ENCODE measurements around the gene CA4.

The CA4 gene

GRCh38 chr17:60127068-60128064 is 22.4 kb upstream of the CA4 start:
- no peak overlapping the region for H3K27ac ChIP-seq (ENCODE audit: extremely low read depth, low read depth, low read length)
- peaks cover 0 to 3% of the 10 kb centered on the region in 2 experiments; a peak in 1 of 3 replicates for H3K36me3 ChIP-seq (ENCODE audit: control insufficient read depth in 2 of 2, insufficient read depth in 1 of 2, low read length in 2 of 2)
- no peak overlapping the region for H3K4me3 ChIP-seq (ENCODE audit: low read depth, low read length)
- no peaks in the 10 kb centered on the region for H3K4me1 ChIP-seq (ENCODE audit: control insufficient read depth, insufficient read depth, low read length)
- POLR2A ChIA-PET = interaction anchor here (1.0 kb wide), 1 partner anchor 15 kb away, joined by 4 read pairs; no protein-coding TSS in a partner anchor
- H3K9me3 ChIP-seq (ENCODE audit: control insufficient read depth, insufficient read depth, low read depth, low read length) = no peaks in the 10 kb centered on the region
- CTCF ChIA-PET = interaction anchor here (0.7 to 2.5 kb wide), 2 partner anchors 15 to 514 kb away, joined by 3 to 16 read pairs; no protein-coding TSS in a partner anchor
- TF ChIP-seq GLIS1 (tag by site-specific recombination; IDR thresholded peaks at IDR 0.05) (peak; percentile 77), WT1 (tag by site-specific recombination; IDR thresholded peaks at IDR 0.05) (no peak), ZNF266 (tag by site-specific recombination; IDR thresholded peaks at IDR 0.05; ENCODE audit: low read depth) (no peak), KLF16 (tag by site-specific recombination; IDR thresholded peaks at IDR 0.05) (no peak)

DNA sequence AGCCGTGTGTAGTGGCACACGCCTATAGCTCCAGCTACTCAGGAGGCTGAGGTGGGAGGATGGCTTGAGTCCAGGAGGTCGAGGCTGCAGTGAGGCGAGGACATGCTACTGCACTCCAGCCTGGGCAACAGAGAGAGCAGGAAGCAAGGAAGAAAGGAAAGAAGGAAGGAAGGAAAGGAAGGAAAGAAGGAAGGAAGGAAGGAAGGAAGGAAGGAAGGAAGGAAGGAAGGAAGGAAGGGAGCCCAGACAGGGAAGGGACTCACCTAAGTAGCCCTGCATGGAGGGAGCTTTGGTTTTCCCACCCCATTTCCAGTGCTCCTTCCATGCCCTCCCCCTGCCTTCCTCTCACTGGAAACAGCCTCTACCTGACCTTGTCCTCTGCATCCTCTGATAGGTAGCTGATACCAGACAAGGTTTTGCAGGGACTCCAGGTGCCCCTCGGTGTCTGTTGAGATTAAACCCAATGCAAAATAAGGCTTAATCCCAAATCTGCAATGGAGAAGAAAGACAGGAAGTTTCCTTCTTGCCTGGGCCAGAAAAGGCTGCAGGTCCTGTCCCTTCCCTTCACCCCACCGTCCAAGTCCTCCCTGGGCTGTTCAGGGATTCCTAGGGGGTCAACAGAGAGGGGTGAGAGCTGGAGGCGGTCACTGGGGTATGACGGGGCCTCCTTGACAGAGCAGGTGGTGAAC is 21.5 kb upstream of the CA4 start:
- no peak overlapping the region for H3K27ac ChIP-seq (ENCODE audit: extremely low read depth, low read depth, low read length)
- POLR2A ChIA-PET = interaction anchor here (1.0 kb wide), 1 partner anchor 14 kb away, joined by 4 read pairs; no protein-coding TSS in a partner anchor
- CTCF ChIA-PET = interaction anchor here (0.6 to 2.5 kb wide), 2 partner anchors 14 to 511 kb away, joined by 3 to 16 read pairs; no protein-coding TSS in a partner anchor

GRCh38 chr17:60129164-60129563 is 20.6 kb upstream of the CA4 start:
- POLR2A ChIA-PET = interaction anchor here (0.7 kb wide), 1 partner anchor 14 kb away, joined by 7 read pairs; no protein-coding TSS in a partner anchor
- TF ChIP-seq ZNF529 (tag by site-specific recombination; IDR thresholded peaks at IDR 0.05; ENCODE audit: insufficient replicate concordance) = no peak
- TF ChIP-seq ZNF664 (tag by site-specific recombination; IDR thresholded peaks at IDR 0.05) = peak; percentile 53; the same call in 1 of the 2 replicates
- TF ChIP-seq ZNF843 (tag by site-specific recombination; IDR thresholded peaks at IDR 0.05) = no peak
- no peak for TF ChIP-seq ZNF404 (tag by site-specific recombination; IDR thresholded peaks at IDR 0.05)
- CTCF ChIA-PET = interaction anchor here (2.5 kb wide), 1 partner anchor 13 kb away, joined by 16 read pairs; no protein-coding TSS in a partner anchor
- Histone ChIP-seq H3K36me3 (ENCODE audit: control insufficient read depth in 2 of 2, insufficient read depth in 1 of 2, low read length in 2 of 2) (peaks cover 0 to 11% of the 10 kb centered on the region in 2 experiments; a peak in 1 of 3 replicates), H3K4me1 (ENCODE audit: control insufficient read depth, insufficient read depth, low read length) (0 out of 2 replicates have a peak, but pooled peaks cover 2% of the 10 kb centered on the region), H3K9me3 (ENCODE audit: control insufficient read depth, insufficient read depth, low read depth, low read length) (no peaks in the 10 kb centered on the region), H3K27ac (ENCODE audit: extremely low read depth, low read depth, low read length) (no peak overlapping the region), H3K4me3 (ENCODE audit: low read depth, low read length) (no peak overlapping the region)

More for the DNA sequence above, 21.5 kb upstream of the CA4 start:
- H3K9me3 ChIP-seq (ENCODE audit: control insufficient read depth, insufficient read depth, low read depth, low read length) = no peaks in the 10 kb centered on the region
- TF ChIP-seq ZNF510 (tag by site-specific recombination; IDR thresholded peaks at IDR 0.05; ENCODE audit: insufficient replicate concordance) (no peak), ZNF335 (tag by site-specific recombination; conservative IDR thresholded peaks at IDR 0.05) (no peak), ZNF555 (tag by site-specific recombination; conservative IDR thresholded peaks at IDR 0.05) (no peak), ZNF747 (tag by site-specific recombination; IDR thresholded peaks at IDR 0.05) (no peak), BCL11B (tag by site-specific recombination; IDR thresholded peaks at IDR 0.05; ENCODE audit: low read depth) (no peak), ZNF366 (tag by site-specific recombination; conservative IDR thresholded peaks at IDR 0.05) (peak; percentile 94)
- H3K36me3 ChIP-seq (ENCODE audit: control insufficient read depth in 2 of 2, insufficient read depth in 1 of 2, low read length in 2 of 2) = peaks cover 0 to 8% of the 10 kb centered on the region in 2 experiments; a peak in 1 of 3 replicates
- H3K4me1 ChIP-seq (ENCODE audit: control insufficient read depth, insufficient read depth, low read length) = no peaks in the 10 kb centered on the region
- no peak overlapping the region for H3K4me3 ChIP-seq (ENCODE audit: low read depth, low read length)

DNA sequence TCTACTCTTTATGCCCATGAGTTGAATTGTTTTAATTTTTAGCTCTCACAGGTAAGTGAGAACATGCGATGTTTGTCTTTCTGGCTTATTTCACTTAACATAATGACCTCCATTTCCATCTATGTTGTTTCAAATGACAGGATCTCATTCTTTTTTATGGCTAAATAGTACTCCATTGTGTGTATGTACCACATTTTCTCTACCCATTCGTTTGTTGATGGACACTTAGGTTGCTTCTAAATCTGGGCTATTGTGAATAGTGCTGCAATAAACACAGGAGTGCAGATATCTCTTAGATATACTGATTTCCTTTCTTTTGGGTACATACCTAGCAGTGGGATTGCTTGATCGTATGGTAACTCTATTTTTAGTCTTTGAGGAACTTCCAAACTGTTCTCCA is 19.3 kb upstream of the CA4 start:
- TF ChIP-seq, protein P1, sequence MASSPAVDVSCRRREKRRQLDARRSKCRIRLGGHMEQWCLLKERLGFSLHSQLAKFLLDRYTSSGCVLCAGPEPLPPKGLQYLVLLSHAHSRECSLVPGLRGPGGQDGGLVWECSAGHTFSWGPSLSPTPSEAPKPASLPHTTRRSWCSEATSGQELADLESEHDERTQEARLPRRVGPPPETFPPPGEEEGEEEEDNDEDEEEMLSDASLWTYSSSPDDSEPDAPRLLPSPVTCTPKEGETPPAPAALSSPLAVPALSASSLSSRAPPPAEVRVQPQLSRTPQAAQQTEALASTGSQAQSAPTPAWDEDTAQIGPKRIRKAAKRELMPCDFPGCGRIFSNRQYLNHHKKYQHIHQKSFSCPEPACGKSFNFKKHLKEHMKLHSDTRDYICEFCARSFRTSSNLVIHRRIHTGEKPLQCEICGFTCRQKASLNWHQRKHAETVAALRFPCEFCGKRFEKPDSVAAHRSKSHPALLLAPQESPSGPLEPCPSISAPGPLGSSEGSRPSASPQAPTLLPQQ (tag by site-specific recombination; IDR thresholded peaks at IDR 0.05) = no peak
- TF ChIP-seq ZBTB17 (tag by site-specific recombination; IDR thresholded peaks at IDR 0.05) (no peak), ZNF549 (tag by site-specific recombination; IDR thresholded peaks at IDR 0.05) (no peak), ZNF146 (tag by site-specific recombination; IDR thresholded peaks at IDR 0.05) (peak; percentile 94), ZFP37 (tag by site-specific recombination; IDR thresholded peaks at IDR 0.05) (no peak), ZNF664 (tag by site-specific recombination; IDR thresholded peaks at IDR 0.05) (no peak)
- ChIA-PET POLR2A (no interaction called here), CTCF (no interaction called here)
- H3K9me3 ChIP-seq (ENCODE audit: control insufficient read depth, insufficient read depth, low read depth, low read length) = no peaks in the 10 kb centered on the region
- H3K4me1 ChIP-seq (ENCODE audit: control insufficient read depth, insufficient read depth, low read length) = 0 out of 2 replicates have a peak, but pooled peaks cover 2% of the 10 kb centered on the region
- no peak overlapping the region for H3K4me3 ChIP-seq (ENCODE audit: low read depth, low read length)
- H3K36me3 ChIP-seq (ENCODE audit: control insufficient read depth in 2 of 2, insufficient read depth in 1 of 2, low read length in 2 of 2) = peaks cover 0 to 11% of the 10 kb centered on the region in 2 experiments; a peak in 1 of 3 replicates
- no peak overlapping the region for H3K27ac ChIP-seq (ENCODE audit: extremely low read depth, low read depth, low read length)

Data from HEK293 (cell line).